RWPE1 (cell line): ENCODE data around the gene NTPCR.

Source experiments
- CTCF ChIA-PET: fragments of 350-600 bp; sonication (Branson Sonifier 250); formaldehyde crosslinking; extraction: SDS; loops from one replicate; lab custom pipeline; 2021; lab: Yijun Ruan, JAX
- POLR2A ChIA-PET: fragments of 400-600 bp; formaldehyde crosslinking; extraction: SDS; loops from one replicate; lab custom pipeline; 2020; ENCODE audit warnings: antibody characterized with exemption; ENCODE audit not compliant: low non-redundant PET; lab: Yijun Ruan, JAX
- DNase-seq: peaks from one replicate; pipeline ENCODE4 v3.0.0; 2012; ENCODE audit warnings: low spot score
- H3K27ac ChIP-seq: fragments of 450-650 bp; 2 replicates; pipeline ENCODE4 v1.5.1; 2017
- TF ChIP-seq, protein P1 (sequence below): fragments of 450-650 bp; conservative IDR thresholded peaks from 2 replicates; pipeline ENCODE4 v1.5.1; 2017; ENCODE audit warnings: low read depth, mild to moderate bottlenecking

Gene NTPCR

DNA sequence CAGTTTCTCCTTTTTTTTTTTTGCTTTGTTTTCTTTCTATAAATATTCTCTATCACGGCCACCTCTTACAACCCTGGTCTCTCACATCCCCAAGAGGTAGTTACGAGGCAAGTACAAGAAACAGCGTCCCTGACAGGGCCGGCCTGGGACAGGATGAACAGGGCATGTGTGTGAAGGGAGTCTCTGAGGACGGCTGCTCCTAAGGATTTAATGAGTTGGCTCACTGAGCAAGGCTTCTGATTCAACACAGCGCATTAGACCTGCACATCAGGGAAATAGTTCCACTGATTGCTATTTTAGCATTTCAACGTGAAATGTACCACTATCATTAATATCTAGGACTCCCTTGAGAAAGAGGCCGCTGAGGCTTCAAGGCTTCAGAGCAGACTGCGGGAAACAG is 54.0 kb downstream of the NTPCR start:
- ChIA-PET CTCF (no interaction called here), POLR2A (no interaction called here)
- no peak overlapping the region for H3K27ac ChIP-seq
- DNase-seq: no peak
- TF ChIP-seq, protein P1, sequence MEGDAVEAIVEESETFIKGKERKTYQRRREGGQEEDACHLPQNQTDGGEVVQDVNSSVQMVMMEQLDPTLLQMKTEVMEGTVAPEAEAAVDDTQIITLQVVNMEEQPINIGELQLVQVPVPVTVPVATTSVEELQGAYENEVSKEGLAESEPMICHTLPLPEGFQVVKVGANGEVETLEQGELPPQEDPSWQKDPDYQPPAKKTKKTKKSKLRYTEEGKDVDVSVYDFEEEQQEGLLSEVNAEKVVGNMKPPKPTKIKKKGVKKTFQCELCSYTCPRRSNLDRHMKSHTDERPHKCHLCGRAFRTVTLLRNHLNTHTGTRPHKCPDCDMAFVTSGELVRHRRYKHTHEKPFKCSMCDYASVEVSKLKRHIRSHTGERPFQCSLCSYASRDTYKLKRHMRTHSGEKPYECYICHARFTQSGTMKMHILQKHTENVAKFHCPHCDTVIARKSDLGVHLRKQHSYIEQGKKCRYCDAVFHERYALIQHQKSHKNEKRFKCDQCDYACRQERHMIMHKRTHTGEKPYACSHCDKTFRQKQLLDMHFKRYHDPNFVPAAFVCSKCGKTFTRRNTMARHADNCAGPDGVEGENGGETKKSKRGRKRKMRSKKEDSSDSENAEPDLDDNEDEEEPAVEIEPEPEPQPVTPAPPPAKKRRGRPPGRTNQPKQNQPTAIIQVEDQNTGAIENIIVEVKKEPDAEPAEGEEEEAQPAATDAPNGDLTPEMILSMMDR: no peak

DNA sequence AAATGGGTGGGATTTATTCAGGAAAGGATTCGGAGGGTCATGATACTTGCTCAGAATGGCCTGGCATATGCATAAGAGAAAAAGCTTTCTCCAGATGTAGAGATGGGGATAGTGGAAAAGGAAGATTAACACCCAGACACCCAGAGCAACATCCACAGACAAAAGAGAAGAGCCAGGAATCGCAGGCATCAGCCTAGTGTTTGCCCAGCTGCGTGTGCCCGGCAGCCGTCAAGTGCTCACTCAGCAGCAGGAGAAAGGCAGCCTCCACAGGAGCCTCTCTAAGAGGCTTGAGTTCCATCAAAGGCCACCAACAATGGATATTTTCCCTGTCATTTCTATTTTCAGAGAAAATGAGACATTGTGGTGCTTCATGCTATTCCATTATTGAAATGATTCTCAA is 54.7 kb downstream of the NTPCR start:
- H3K27ac ChIP-seq: no peak overlapping the region
- DNase-seq: no peak
- TF ChIP-seq, protein P1: no peak
- POLR2A ChIA-PET: no interaction called here
- CTCF ChIA-PET: interaction anchor here (0.6 kb wide), 1 partner anchor 455 kb away, joined by 3 read pairs; no protein-coding TSS in a partner anchor

DNA sequence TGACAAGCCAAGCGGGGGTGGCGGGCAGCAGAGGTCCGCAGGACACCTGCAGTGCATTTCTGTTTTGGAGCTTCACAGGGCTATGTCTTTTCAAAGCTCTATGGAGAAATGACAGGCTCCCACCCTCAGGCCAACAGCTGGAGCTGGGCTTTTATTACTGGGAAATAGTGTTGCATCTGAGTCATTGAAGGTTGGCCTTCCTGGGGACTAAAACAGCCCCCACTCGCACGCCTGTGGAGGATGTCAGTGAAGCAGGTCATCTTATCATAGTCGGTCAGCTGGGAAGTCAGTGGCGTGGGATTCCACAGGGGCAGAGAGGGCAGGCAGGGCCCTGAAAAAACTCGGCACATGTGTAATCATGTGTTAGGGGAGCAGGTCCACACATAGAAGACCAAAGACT is 55.3 kb downstream of the NTPCR start:
- peak; percentile 20 for DNase-seq
- H3K27ac ChIP-seq: no peak overlapping the region
- CTCF ChIA-PET: interaction anchor here (0.6 kb wide), 1 partner anchor 455 kb away, joined by 3 read pairs; no protein-coding TSS in a partner anchor

DNA sequence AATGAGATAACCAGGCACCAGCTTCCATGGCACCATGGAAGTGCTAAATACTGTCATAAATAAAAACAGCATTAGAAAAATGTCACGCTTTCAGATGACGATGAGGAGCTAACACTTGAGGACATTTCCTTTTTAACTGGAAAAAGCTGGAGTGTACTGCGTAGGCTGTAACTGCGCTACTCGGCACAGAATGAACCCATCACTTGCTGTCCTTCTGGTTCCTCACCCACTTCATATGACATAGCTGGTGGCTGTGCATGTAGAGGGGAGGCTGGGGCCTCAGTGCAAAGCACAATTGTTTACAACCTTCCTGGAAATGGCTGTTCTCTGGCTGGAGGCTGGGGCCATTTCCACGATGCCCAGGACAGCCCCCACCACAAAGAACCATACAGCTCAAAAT is 55.7 kb downstream of the NTPCR start:
- ChIA-PET CTCF (no interaction called here), POLR2A (no interaction called here)

More for the DNA sequence above, 55.3 kb downstream of the NTPCR start:
- TF ChIP-seq, protein P1: no peak
- POLR2A ChIA-PET: no interaction called here

DNA sequence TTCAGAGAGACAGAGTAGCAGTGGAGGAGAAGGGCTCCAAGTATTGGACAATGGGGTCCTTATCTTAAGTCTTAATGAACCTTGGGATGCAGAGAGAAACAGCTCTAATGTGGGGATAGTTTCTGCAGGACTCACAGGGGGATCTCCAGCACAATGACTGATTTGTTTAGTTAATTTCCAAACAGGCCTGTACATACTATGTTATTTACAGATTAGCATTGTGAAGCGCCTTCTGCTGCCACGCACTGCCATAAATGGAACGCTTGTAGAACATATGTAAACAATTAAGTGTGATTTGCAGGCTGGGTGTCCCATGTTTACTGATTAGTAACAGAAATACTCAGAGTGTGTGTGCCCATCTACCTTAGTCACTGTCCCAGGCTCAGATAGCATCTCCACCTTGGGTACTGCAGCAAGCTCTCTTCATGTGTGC is 56.1 kb downstream of the NTPCR start:
- no peak overlapping the region for H3K27ac ChIP-seq
- CTCF ChIA-PET: no interaction called here
- no peak for DNase-seq
- POLR2A ChIA-PET: no interaction called here
- TF ChIP-seq, protein P1: no peak

More for the DNA sequence above, 55.7 kb downstream of the NTPCR start:
- H3K27ac ChIP-seq: no peak overlapping the region
- DNase-seq: no peak
- TF ChIP-seq, protein P1: no peak

DNA sequence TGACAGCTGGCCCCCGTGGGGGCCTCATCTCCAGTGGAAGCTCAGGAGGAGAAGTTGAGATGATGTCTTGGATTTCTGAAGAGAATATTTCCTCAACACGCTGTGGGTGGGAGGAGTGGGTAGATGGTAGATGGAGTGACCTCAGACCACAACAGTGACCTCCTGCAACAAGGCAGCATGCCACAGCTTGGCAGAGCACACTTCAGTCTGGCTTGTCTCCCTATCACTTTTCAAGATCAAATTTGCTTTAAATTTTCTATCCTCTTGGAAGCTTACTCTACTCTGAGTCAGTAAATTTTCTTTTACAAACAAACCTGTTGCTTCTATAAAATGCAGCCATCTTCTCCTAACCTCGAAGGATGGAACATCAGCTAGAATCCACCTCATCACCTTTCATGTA is 59.7 kb downstream of the NTPCR start:
- TF ChIP-seq, protein P1: no peak
- DNase-seq: no peak
- ChIA-PET POLR2A (no interaction called here), CTCF (no interaction called here)
- H3K27ac ChIP-seq: no peak overlapping the region
